ENCODE measurements around the gene PRUNE2. TPM values are rescaled to one million over a fixed set of nuclear protein-coding genes. Genes with fewer than 3 reads are reported as not detected.

PRUNE2 gene
- total and polyA plus RNA-seq, 2 of the 8 experiments (the other 6 are each of a cell fraction or from before 2014, with no cell fraction given), result 5.5 to 13.3 TPM

- TF ChIP-seq KDM1A (IDR thresholded peaks at IDR 0.05; ENCODE audit: borderline replicate concordance, low read length) (no peak), MAX (IDR thresholded peaks at IDR 0.05) (no peak), CTCF (IDR thresholded peaks at IDR 0.05; ENCODE audit: control extremely low read depth in 1 of 3, insufficient read depth in 1 of 3, low read depth in 1 of 3, low read length in 3 of 3) (no peak), CBX5 (IDR thresholded peaks at IDR 0.05; ENCODE audit: low read depth, low read length) (no peak)
Measured at GRCh38 chr9:76619197-76619596, 286.7 kb downstream of the PRUNE2 start (continued).

All from H1 (cell line).